ENCODE measurements around the gene SLC22A4.

GRCh38 chr5:132315529-132316067 lies 21.4 kb downstream of the SLC22A4 start:
- peak in 1 of 3 experiments; percentile 17 for TF ChIP-seq CTCF (optimal IDR thresholded peaks at IDR 0.05 in 1 of 3, IDR thresholded peaks at IDR 0.05 in 1 of 3, conservative IDR thresholded peaks at IDR 0.05 in 1 of 3; ENCODE audit: extremely low read depth in 1 of 3, insufficient read depth in 2 of 3, low read length in 3 of 3)
- no peak for TF ChIP-seq EZH2 (IDR thresholded peaks at IDR 0.05; ENCODE audit: low read length)
